Heart left ventricle (tissue), 16 donors: ENCODE measurements around the gene GNG7. TPM values are rescaled to one million over a fixed set of nuclear protein-coding genes. Genes with fewer than 3 reads are reported as not detected.

Experiments used
- ATAC-seq, 4 donors: fragments of 200-7000 bp; cut with Tn5 transposase; one replicate each; pipeline ENCODE4 v1.9.1; 2020 to 2022; ENCODE audit warnings: moderate library complexity in 4 of 4, mild to moderate bottlenecking in 3 of 4, moderate number of reproducible peaks in 1 of 4
- DNase-seq, 5 donors: peaks; one replicate each; pipeline ENCODE4 v3.0.0-alpha.2; 2020
- H3K27ac ChIP-seq, 12 donors: fragments of 200-600 bp; sonication (generic) in 4 of 12; one replicate each; pipeline versions ENCODE4 v1.5.0 to v1.8.0; 2016 to 2022; ENCODE audit warnings: mild to moderate bottlenecking in 2 of 12
- H3K27me3 ChIP-seq, 9 donors: fragments of 200-600 bp; sonication (generic) in 2 of 9; one replicate each; pipeline versions ENCODE4 v1.5.1 to v1.8.0; 2016 to 2022; ENCODE audit warnings: mild to moderate bottlenecking in 3 of 9
- H3K36me3 ChIP-seq, 9 donors: fragments of 200-600 bp; sonication (generic) in 2 of 9; one replicate each; pipeline versions ENCODE4 v1.5.0 to v1.8.0; 2018 to 2022; ENCODE audit warnings: mild to moderate bottlenecking in 2 of 9
- H3K4me1 ChIP-seq, 12 donors: fragments of 200-600 bp; sonication (generic) in 4 of 12; one replicate each; pipeline versions ENCODE4 v1.5.0 to v1.8.0; 2016 to 2022; ENCODE audit warnings: mild to moderate bottlenecking in 3 of 12
- H3K4me3 ChIP-seq, 12 donors: fragments of 200-600 bp; sonication (generic) in 4 of 12; one replicate each; pipeline versions ENCODE4 v1.5.0 to v1.8.0; 2017 to 2022; ENCODE audit warnings: mild to moderate bottlenecking in 9 of 12, moderate library complexity in 4 of 12
- H3K9me3 ChIP-seq, 12 donors: fragments of 200-600 bp; sonication (generic) in 4 of 12; one replicate each; pipeline versions ENCODE4 v1.5.0 to v1.8.0; 2016 to 2022; ENCODE audit warnings: mild to moderate bottlenecking in 1 of 12
- POLR2A ChIP-seq, 2 donors: fragments of 450-650 bp; IDR thresholded peaks; one replicate each; pipeline ENCODE4 v1.6.1; 2017; ENCODE audit warnings: antibody characterized with exemption in 2 of 2, mild to moderate bottlenecking in 2 of 2, moderate library complexity in 2 of 2
- WGBS, 4 donors: extraction: QIAGEN DNeasy Blood & Tissue Kit in 2 of 4; methylation state at CpG; one replicate each; pipeline versions ENCODE4 v1.1.5 to v1.1.7; 2013 to 2018; 5-methylcytosine and 5-hydroxymethylcytosine counted together
- intact Hi-C, 10 donors: fragments of 100-400 bp; cut with DNase I; formaldehyde crosslinking; loops; one replicate each; pipeline versions ENCODE4 v1.11.1 to v1.14.2; 2022
- polyA plus RNA-seq, 2 donors: library from polyadenylated mRNA; stranded (reverse); fragments of 200-250 nt; gene quantifications; one replicate each; pipeline ENCODE4 v1.2.3, GENCODE V29; 2013
- total RNA-seq, 9 donors: library from RNA; depleted of rRNA in 2 of 9; stranded (reverse); fragments of >200 nt in 2 of 9; fragmentation: NEBNext Ultra II Directional in 3 of 9; extraction: Animal tissue kit (Norgen Biotek cat#: 25700) in 3 of 9; gene quantifications; one replicate each; pipeline versions ENCODE4 v1.1.0 to v1.2.4, GENCODE V29; 2016 to 2023
- TF ChIP-seq, protein P1 (sequence below), 12 donors: fragments of 200-600 bp; sonication (generic) in 4 of 12; IDR thresholded peaks; one replicate each; pipeline versions ENCODE4 v1.5.0 to v1.8.0; 2018 to 2022; ENCODE audit warnings: antibody characterized with exemption in 12 of 12, mild to moderate bottlenecking in 5 of 12
- donor health status: ischemic (EF 13 %, LVEDD 7.1; RV severe dilation, severe dysfunction).
- donor health status: healthy with polysubstance abuse.
- donor health status: DM: no; HTN: yes; CAD: no.
- donor health status: DM: no; HTN: no; CAD: no.
- donor health status: ischemic (EF 25% LVEDD 6.9; RV normal size, moderate dysfunction).
- donor health status: ischemic (EF 25% LVEDD 5.7; RV mildly dilated, moderate dysfunction).
- donor health status: healthy.
- donor health status: DM: yes; HTN: yes; CAD: no.
- donor health status: ischemic (EF 35%, LVEDD 5.7; RV mildly dilated, moderate dysfunction).
- donor health status: nonischemic (EF 11% LVEDD 7.7; RV severe dilation, severe dysfunction).
- donor health status: DM: yes; HTN: yes; CAD: no.
- donor health status: PGD.
- donor health status: ischemic (EF 29% LVEDD 5.4; RV normal size, mild dysfunction).
- donor health status: nonischemic (EF 23%, LVEDD 6.1; RV moderate dilation, normal function).

The GNG7 gene
- total and polyA plus RNA-seq, 11 donors: 11.7 to 46.4 (median 24.0) TPM

DNA sequence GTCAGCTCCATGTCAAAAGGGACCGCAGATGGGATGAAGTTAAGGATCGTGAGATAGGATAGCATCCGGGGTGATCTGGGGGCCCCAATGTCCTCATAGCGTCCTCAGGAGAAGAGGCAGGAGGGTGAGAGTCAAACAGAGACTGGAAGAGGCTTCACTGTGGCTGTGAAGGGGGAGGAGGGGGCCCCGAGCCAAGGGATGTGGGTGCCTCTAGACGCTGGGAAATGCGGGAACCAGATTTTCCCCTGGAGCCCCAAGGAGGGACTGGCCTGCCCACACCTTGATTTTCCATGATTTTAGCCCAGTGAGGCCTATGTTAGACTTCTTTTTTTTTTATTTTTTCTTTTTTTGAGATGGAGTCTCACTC is 61.2 kb downstream of the GNG7 start:
- peaks cover 0 to 10% (median 0%) of the 10 kb centered on the region in 9 donors for H3K27me3 ChIP-seq
- no peak for TF ChIP-seq POLR2A (IDR thresholded peaks at IDR 0.05)
- TF ChIP-seq, protein P1, sequence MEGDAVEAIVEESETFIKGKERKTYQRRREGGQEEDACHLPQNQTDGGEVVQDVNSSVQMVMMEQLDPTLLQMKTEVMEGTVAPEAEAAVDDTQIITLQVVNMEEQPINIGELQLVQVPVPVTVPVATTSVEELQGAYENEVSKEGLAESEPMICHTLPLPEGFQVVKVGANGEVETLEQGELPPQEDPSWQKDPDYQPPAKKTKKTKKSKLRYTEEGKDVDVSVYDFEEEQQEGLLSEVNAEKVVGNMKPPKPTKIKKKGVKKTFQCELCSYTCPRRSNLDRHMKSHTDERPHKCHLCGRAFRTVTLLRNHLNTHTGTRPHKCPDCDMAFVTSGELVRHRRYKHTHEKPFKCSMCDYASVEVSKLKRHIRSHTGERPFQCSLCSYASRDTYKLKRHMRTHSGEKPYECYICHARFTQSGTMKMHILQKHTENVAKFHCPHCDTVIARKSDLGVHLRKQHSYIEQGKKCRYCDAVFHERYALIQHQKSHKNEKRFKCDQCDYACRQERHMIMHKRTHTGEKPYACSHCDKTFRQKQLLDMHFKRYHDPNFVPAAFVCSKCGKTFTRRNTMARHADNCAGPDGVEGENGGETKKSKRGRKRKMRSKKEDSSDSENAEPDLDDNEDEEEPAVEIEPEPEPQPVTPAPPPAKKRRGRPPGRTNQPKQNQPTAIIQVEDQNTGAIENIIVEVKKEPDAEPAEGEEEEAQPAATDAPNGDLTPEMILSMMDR (IDR thresholded peaks at IDR 0.05): no peak
- no peak overlapping the region for H3K4me3 ChIP-seq
- 88 to 93% (median 90%) methylated on average over 7 of the region's 7 CpGs for WGBS, 4 donors
- peaks cover 0 to 13% (median 4%) of the 10 kb centered on the region in 12 donors for H3K4me1 ChIP-seq
- H3K27ac ChIP-seq: no peak overlapping the region
- ATAC-seq: no peak
- intact Hi-C loops: loop anchor here in 3 of 10 donors (5.0 to 10.0 kb wide), 3 partner anchors 111 to 233 kb away; partner anchors contain the start of gene ZNF556 (in 1 of the 3)
- no peaks in the 10 kb centered on the region for H3K36me3 ChIP-seq
- no peaks in the 10 kb centered on the region for H3K9me3 ChIP-seq
- DNase-seq: peak in 1 of 5 donors; percentile 9

DNA sequence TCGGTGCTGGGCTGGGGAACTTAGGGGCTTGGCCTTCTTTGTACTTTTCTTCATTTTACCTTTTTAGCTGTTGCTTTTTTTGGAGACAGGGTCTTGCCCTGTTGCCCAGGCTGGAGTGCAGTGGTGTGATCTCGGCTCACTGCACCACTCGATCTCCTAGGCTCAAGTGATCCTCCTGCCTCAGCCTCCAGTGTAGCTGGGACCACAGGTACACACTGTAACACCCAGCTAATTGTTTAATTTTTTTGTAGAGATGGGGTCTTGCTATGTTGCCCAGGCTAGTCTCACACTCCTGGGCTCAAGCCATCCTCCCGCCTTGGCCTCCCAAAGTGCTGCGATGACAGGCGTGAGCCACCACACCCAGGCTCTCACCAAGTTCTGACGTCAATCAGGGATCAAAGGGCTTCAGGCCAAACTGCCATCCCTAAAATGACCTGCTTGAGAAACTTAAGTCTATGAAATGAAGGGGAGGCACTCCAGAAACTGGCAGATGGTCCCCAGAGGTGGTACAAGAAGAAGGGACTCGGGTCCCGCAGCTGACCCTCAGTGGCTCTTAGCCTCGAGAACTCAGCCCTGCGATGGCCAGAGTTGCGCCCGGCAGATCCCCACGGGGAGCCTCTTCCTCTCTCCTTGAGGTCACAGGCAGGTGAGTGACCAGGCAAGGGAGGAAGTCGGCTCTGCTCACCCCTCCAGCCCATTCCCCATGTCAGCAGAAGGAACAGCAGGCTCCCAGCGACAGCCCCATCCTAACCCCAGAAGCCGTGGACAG is 61.7 kb downstream of the GNG7 start:
- DNase-seq: peak in 1 of 5 donors; percentile 25
- no peaks in the 10 kb centered on the region for H3K36me3 ChIP-seq
- no peak for ATAC-seq
- no peak for TF ChIP-seq POLR2A (IDR thresholded peaks at IDR 0.05)
- TF ChIP-seq, protein P1 (IDR thresholded peaks at IDR 0.05): no peak
- peaks cover 0 to 19% (median 4%) of the 10 kb centered on the region in 12 donors for H3K4me1 ChIP-seq
- H3K9me3 ChIP-seq: no peaks in the 10 kb centered on the region
- H3K4me3 ChIP-seq: no peak overlapping the region
- H3K27ac ChIP-seq: no peak overlapping the region
- WGBS, 4 donors: 86 to 90% (median 88%) methylated on average over 17 of the region's 17 CpGs
- peaks cover 0 to 10% (median 0%) of the 10 kb centered on the region in 9 donors for H3K27me3 ChIP-seq
- intact Hi-C loops: loop anchor here in 3 of 10 donors (5.0 to 10.0 kb wide), 3 partner anchors 112 to 234 kb away; partner anchors contain the start of gene ZNF556 (in 1 of the 3)

DNA sequence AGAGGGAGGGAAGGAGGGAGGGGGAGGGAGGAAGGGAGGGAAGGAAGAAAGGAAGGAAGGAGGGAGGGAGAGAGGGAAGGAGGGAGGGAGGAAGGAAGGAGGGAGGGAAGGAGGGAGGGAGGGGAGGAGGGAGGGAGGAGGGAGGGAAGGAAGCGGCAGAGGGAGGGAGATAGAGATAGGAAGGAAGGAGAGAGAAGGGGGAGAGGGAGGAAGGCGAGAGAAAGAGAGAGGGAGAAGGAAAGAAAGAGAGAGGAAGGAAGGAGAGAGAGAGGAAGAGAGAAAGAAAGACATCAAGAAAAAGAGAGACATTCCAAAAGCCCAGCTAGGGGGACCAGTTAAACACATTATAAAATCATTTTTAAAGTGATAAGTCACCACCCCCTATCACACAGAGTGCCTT is 62.5 kb downstream of the GNG7 start:
- Histone ChIP-seq H3K4me3 (no peak overlapping the region), H3K36me3 (no peaks in the 10 kb centered on the region), H3K27ac (no peak overlapping the region), H3K27me3 (peaks cover 0 to 10% (median 0%) of the 10 kb centered on the region in 9 donors), H3K9me3 (no peaks in the 10 kb centered on the region), H3K4me1 (peaks cover 0 to 24% (median 6%) of the 10 kb centered on the region in 12 donors)
- intact Hi-C loops: loop anchor here in 3 of 10 donors (5.0 to 10.0 kb wide), 3 partner anchors 112 to 235 kb away; partner anchors contain the start of gene ZNF556 (in 1 of the 3)
- DNase-seq (no peak), ATAC-seq (no peak)
- no peak for TF ChIP-seq POLR2A (IDR thresholded peaks at IDR 0.05)
- TF ChIP-seq, protein P1 (IDR thresholded peaks at IDR 0.05): no peak
- 64 to 71% (median 70%) methylated on average over 2 of the region's 2 CpGs for WGBS, 4 donors

DNA sequence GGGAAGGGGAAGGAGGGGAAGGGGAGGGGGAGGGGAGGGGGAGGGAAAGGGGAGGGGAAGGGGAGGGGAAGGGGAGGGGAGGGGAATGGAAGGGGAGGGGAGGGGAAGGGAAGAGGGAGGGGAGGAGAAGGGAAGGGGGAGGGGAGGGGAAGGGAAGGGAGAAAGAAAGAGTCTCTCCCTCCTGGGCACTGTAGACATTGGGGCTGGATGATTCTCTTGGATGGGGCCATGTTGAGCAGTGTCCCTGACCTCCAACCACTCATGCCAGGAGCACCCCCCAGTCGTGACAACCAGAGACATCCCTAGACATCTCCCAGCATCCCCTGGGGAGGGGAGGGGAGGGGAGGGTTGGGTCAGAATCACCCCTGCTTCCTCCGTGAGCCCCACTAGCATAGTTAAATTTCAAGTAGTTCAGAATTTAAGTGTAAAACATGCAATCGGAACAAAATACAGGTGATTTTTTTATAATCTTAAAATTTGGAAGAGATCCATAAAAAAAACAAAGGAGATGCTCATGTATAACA is 64.0 kb downstream of the GNG7 start:
- Histone ChIP-seq H3K36me3 (no peaks in the 10 kb centered on the region), H3K9me3 (no peaks in the 10 kb centered on the region), H3K4me3 (no peak overlapping the region), H3K27me3 (peaks cover 0 to 10% (median 0%) of the 10 kb centered on the region in 9 donors), H3K4me1 (peaks cover 0 to 39% (median 14%) of the 10 kb centered on the region in 12 donors), H3K27ac (no peak overlapping the region)
- intact Hi-C loops: no loop called here
- no peak for ATAC-seq
- WGBS, 4 donors: 54 to 66% (median 60%) methylated on average over 3 of the region's 3 CpGs
- TF ChIP-seq POLR2A (IDR thresholded peaks at IDR 0.05): no peak
- TF ChIP-seq, protein P1 (IDR thresholded peaks at IDR 0.05): no peak
- no peak for DNase-seq
